Muscle layer of duodenum (tissue), 2 donors: ENCODE measurements around the gene CSF2RB.

Experiments used
- H3K27ac ChIP-seq: one replicate; pipeline ENCODE4 v1.7.0; 2013; ENCODE audit warnings: mild to moderate bottlenecking, low read length
- H3K27me3 ChIP-seq: one replicate; pipeline ENCODE4 v1.7.0; 2013; ENCODE audit warnings: low read depth, mild to moderate bottlenecking, control low read depth, low read length
- H3K36me3 ChIP-seq, 2 donors: one replicate each; pipeline ENCODE4 v1.7.0; 2013; ENCODE audit warnings: low read length in 2 of 2, control low read depth in 1 of 2, mild to moderate bottlenecking in 1 of 2; ENCODE audit not compliant: insufficient read depth in 2 of 2, control insufficient read depth in 1 of 2
- H3K4me1 ChIP-seq, 2 donors: one replicate each; pipeline ENCODE4 v1.7.0; 2013; ENCODE audit warnings: low read length in 2 of 2, mild to moderate bottlenecking in 2 of 2, control low read depth in 1 of 2, moderate library complexity in 1 of 2; ENCODE audit not compliant: insufficient read depth in 2 of 2, control insufficient read depth in 1 of 2
- H3K4me3 ChIP-seq, 2 donors: one replicate each; pipeline ENCODE4 v1.7.0; 2013; ENCODE audit warnings: low read length in 2 of 2, low read depth in 1 of 2, mild to moderate bottlenecking in 1 of 2
- H3K9me3 ChIP-seq, 2 donors: one replicate each; pipeline ENCODE4 v1.7.0; 2013; ENCODE audit warnings: low read length in 2 of 2, control low read depth in 1 of 2, mild to moderate bottlenecking in 1 of 2; ENCODE audit not compliant: control insufficient read depth in 1 of 2
- donor health status: healthy.

CSF2RB gene

DNA sequence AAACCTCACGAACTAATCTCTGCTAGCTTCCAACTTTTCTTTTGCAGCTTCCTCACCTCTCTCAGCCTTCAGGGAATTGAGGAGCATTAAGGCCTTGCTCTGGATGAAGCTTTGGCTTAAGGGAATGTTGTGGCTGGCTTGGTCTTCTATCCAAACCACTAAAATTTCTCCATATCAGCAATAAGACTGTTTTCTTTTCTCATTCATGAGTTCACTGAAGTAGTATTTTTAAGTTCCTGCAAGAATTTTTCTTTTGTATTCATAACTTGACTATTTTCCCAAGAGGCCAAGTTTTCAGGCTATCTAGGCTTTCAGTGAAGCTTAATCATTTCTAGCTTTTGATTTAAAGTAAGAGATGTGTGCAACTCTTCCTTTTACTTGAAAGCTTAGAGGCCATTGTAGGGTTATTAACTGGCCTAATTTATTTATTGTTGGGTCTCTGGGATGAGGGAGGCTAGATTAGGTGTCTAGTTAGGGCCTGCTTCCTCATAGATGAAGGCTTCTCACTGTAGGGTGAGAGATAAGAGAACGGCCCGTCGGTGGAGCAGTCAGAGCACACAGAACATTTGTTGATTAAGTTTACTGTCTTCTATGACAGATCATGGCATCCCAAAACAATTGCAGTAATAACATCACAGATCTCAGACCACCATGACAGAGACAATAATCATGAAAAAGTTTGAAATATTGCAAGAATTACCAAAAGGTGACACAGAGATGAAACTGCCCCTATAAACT, 33.2 kb downstream of the CSF2RB start:
- H3K4me3 ChIP-seq = no peak overlapping the region
- H3K36me3 ChIP-seq = no peaks in the 10 kb centered on the region
- H3K27me3 ChIP-seq = no peaks in the 10 kb centered on the region
- no peaks in the 10 kb centered on the region for H3K9me3 ChIP-seq
- no peak overlapping the region for H3K27ac ChIP-seq
- H3K4me1 ChIP-seq = no peaks in the 10 kb centered on the region

DNA sequence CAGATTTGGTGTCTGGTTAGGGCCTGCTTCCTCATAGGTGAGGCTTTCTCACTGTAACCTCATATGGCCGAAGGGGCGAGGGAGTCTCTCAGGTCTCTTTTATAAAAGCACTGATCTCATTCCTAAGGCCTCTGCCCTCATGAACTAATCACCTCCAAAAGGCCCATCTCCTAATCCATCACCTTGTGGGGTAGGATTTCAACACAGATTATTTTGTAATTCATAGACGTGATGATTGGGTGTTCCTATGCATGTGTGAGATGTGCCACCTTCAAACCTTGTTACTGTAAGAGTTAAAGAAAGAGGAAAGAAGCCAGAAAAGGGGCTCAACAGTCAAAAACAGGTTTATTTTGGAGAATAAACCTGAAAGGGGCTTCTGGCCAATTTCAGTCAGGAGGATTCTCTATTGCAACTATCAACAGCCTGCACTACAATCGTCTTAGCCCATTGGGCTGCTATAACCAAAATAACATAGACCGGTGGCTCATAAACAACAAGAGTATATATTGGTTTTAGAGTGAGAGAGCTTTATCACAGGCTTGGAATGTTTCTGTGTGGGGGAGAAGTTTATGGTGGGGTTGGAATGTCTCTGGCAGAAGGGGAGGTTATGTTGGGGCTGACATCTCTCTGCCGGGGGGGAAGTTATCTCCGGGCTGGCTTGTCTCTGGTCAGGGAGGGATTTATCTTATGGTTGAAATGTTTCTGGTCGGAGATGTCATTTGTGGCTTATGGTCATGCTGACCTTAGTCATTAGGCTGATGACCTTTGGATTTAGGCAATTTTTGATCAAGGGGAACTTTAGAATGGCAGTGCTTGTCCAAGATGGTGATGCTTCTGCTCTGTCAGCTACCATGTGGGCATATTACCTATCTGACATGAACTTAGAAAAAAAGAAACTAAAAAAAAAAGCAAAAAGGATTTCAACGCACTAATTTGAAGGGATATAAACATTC, 35.1 kb downstream of the CSF2RB start:
- no peaks in the 10 kb centered on the region for H3K36me3 ChIP-seq
- H3K9me3 ChIP-seq = no peaks in the 10 kb centered on the region
- no peak overlapping the region for H3K27ac ChIP-seq
- no peaks in the 10 kb centered on the region for H3K4me1 ChIP-seq
- no peaks in the 10 kb centered on the region for H3K27me3 ChIP-seq
- H3K4me3 ChIP-seq = no peak overlapping the region

DNA sequence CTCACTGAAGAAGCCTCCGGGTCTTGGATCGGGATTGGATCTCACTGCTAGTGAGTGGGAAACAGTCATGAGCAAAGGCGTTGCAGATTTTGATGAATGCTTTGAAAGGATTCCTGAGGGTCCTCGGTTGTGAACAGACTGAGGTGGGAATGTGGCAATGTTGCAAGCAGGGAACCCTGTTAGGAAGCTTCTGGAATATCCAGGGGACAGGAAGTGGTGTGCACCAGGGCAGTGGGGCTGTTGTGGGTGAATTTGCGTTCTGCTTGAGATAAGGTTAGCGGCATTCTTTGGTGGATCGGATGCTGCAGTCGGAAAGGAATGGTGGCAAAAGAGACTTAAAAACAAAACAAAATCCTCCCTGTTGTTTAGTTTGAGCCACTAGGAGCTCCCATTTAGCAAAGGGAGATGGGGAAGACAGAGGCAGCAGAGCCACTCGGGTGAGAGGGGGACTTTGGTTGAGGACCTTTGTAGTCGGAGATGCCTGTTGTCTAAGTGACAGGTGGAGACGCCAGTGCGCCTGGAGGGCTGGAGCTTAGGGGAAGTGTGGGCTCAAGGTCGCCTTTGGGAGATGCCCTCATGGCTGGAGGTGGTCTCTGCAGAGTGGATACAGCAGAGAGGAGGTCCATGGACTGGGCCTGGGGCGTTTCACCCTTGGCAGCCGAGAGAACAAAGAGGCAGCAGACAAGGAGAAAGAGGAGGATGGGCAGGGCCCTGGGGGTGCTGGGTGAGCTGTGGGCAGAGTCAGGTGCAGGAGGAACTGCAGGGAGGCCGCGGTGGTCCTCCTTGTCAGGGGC, 37.6 kb downstream of the CSF2RB start:
- H3K4me1 ChIP-seq = no peaks in the 10 kb centered on the region
- no peak overlapping the region for H3K27ac ChIP-seq
- no peaks in the 10 kb centered on the region for H3K36me3 ChIP-seq
- H3K27me3 ChIP-seq = no peaks in the 10 kb centered on the region
- no peak overlapping the region for H3K4me3 ChIP-seq
- H3K9me3 ChIP-seq = no peaks in the 10 kb centered on the region

DNA sequence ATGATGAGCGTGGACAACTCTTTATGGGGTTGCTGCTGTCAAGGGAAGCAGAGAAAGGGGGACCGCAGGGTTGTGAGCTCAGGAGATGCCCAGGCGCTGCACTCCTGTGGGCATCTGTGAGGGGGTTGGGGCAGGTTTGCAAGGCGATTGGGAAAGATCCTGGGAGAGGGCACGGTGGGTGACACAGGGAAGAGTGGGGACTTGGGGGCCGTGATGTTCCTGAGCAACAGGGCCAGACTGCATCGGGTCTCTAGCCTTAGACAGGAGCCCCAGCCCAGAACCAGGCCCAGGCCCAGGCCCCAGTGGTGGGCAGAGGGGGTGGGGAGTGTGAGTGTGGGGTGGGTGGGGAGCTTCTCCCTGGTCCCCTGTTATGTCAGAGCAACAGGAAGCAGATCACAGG, 38.3 kb downstream of the CSF2RB start:
- H3K27ac ChIP-seq = no peak overlapping the region
- no peaks in the 10 kb centered on the region for H3K36me3 ChIP-seq
- H3K4me3 ChIP-seq = no peak overlapping the region
- H3K9me3 ChIP-seq = no peaks in the 10 kb centered on the region
- no peaks in the 10 kb centered on the region for H3K4me1 ChIP-seq
- H3K27me3 ChIP-seq = no peaks in the 10 kb centered on the region

DNA sequence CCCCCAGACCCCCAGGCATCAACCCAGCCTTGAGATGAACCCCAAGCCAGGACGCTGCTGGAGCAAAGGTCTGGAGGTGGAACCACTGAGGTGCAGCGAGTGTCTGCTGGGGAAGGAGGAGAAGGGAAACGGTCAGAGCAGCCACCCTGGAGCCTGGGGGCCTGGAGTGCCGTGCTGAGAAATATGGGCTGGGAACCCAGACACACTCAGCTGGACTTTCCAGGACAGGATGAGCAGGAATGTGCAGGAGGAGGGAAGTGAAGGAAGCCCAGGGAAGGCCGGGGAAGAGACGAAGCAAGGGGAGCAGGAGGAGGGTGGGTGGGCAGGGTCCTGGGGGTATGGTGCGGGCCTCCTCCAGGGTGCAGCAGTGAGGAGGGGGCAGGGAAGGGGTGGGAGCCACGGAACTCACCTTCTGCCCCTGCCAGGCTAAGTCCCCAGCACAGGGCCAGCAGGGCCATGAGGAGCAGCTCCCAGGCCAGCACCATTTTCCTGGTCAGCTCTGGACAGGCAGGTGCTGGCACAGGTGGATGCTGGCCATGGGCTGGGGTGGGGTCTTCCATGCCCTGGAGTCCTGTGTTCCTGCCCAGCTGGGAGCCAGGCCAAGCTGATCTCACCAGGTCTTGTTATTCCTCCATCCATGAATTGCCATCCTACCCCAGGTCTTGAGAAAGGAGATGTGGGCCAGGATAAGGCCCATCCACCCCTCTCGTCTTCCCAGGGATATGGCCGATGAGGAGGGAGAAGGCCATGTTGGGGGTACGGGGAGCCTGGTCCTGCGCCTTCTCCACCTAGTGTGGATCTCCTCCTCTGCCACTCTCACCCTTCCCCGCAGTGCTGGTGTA, 40.0 kb downstream of the CSF2RB start:
- no peak overlapping the region for H3K27ac ChIP-seq

DNA sequence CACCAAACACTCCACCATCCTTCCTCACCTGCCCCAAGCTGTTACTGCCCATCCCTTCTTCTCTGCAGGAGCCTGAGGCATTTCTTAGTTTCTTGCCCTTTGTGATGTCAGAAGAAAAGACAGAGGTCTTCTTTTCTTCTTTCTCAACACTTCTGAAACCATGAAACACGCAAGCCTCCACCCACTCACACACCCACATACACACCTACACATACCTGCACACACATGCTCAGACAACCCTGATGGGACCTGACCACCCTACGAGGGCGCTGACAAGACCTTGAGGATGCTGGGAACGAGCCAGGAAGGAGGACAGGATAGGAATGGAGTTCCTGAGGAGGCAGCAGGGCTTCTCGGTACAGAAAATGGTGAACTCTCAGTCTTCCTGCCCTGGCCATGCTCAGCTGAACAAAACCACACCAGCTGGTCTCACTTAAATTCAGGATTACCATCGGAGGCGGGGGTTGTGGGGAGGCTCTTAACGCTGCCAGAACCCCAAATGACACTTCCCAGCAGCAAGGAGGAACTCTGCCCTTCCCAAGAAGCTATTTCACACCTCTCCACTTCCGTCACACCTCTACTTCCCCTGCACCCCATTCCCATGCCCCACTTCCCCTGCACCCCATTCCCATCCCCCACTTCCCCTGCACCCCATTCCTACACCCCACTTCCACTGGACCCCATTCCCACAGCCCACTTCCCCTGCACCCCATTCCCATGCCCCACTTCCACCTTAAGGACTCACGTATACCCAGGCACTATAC, 41.0 kb downstream of the CSF2RB start:
- H3K36me3 ChIP-seq = no peaks in the 10 kb centered on the region
- peaks cover 5% of the 10 kb centered on the region for H3K27me3 ChIP-seq
- H3K27ac ChIP-seq = no peak overlapping the region
- no peak overlapping the region for H3K4me3 ChIP-seq
- no peaks in the 10 kb centered on the region for H3K4me1 ChIP-seq
- no peaks in the 10 kb centered on the region for H3K9me3 ChIP-seq

More for the DNA sequence above, 40.0 kb downstream of the CSF2RB start:
- H3K4me1 ChIP-seq = no peaks in the 10 kb centered on the region
- H3K27me3 ChIP-seq = no peaks in the 10 kb centered on the region
- no peaks in the 10 kb centered on the region for H3K9me3 ChIP-seq
- no peaks in the 10 kb centered on the region for H3K36me3 ChIP-seq
- no peak overlapping the region for H3K4me3 ChIP-seq

DNA sequence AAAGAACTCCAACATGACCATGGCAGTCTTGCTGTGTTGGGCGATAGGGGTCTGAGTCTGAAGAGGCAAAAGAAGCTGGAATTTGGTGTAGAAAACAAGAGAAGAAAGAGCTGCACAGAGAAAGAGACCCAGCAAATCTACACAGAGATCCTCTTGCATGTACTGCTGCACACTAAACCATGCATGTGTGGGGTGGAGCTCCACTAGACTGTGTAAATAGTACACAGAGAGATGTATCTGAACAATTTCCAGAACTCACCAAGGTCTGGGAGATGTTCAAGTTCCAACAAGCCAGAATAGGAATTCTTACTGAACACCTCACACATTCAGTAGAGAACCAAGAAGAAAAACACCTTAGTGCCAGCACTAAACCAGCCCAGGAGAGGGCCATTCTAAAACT, 42.3 kb downstream of the CSF2RB start:
- peaks cover 6% of the 10 kb centered on the region for H3K27me3 ChIP-seq
- no peak overlapping the region for H3K27ac ChIP-seq
- no peak overlapping the region for H3K4me3 ChIP-seq
- no peaks in the 10 kb centered on the region for H3K36me3 ChIP-seq
- H3K9me3 ChIP-seq = no peaks in the 10 kb centered on the region
- H3K4me1 ChIP-seq = no peaks in the 10 kb centered on the region

DNA sequence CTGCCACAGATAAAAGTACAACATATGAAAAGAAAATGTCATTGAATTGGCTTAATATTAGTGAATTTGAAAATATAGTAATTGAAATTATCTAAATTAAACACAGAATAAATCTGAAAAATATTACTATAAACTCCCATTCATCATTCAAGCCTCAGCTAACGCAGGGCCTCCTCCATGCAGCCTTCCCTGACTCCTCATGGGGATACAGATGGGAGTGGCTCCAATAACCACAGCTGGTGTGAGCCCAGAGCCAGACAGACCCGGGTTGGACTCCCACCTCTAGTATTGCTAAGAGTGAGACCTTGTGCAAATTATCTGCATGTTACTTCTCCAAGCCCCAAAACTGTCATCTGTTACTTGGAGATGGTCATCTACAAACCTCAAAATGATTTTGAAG, 44.9 kb downstream of the CSF2RB start:
- Histone ChIP-seq H3K27me3 (peaks cover 6% of the 10 kb centered on the region), H3K4me3 (no peak overlapping the region), H3K36me3 (no peaks in the 10 kb centered on the region), H3K9me3 (no peaks in the 10 kb centered on the region), H3K27ac (no peak overlapping the region), H3K4me1 (no peaks in the 10 kb centered on the region)

DNA sequence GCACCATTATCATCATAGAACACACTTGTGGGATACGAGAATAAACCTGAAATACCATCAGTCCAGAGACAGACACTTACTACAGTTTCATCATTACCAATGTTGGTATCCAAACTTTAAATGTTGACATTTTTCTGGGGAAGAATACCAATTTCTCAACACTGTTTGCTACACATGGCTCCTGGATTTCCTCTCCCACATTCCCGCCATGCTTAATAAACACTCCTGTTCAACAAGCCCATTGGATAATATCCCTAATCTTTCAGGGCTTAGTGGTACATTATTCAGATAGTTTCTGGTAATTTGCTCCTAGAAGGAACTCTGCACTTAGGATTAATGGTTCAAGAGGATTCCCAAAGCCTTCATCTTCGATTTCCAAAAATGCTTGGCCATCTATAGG, 48.2 kb downstream of the CSF2RB start:
- H3K4me3 ChIP-seq = no peak overlapping the region
- H3K4me1 ChIP-seq = no peaks in the 10 kb centered on the region
- H3K27ac ChIP-seq = no peak overlapping the region
- no peaks in the 10 kb centered on the region for H3K36me3 ChIP-seq
- peaks cover 6% of the 10 kb centered on the region for H3K27me3 ChIP-seq
- no peaks in the 10 kb centered on the region for H3K9me3 ChIP-seq

DNA sequence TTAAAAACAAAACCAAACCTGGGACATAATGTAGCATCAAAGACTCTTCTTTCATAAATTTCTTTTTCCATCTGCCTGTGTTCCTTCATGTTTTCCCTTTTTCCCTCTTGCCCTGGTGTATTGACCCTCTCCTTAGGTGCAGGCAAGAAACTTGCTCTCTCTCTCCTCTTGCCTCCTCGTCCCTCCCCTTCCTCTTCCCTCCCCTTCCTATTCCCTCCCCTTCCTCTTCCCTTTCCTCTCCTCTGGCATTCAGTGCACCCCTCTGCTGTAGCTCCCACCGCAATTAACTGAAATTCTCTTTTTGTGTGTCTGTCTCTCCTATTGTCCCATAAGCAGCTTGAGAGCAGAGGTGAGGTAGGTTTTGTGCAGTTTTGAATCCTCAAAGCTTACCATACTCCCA, 49.9 kb downstream of the CSF2RB start:
- peaks cover 6% of the 10 kb centered on the region for H3K27me3 ChIP-seq
- no peaks in the 10 kb centered on the region for H3K4me1 ChIP-seq
- no peak overlapping the region for H3K27ac ChIP-seq
- no peaks in the 10 kb centered on the region for H3K9me3 ChIP-seq
- no peaks in the 10 kb centered on the region for H3K36me3 ChIP-seq
- H3K4me3 ChIP-seq = no peak overlapping the region
